OCI-LY1 (cell line): Measurements from ENCODE around the gene TTYH3.

Experiments
- CTCF ChIP-seq: fragments of 200-600 bp; sonication (generic), shearing (Covaris generic); IDR thresholded peaks from 2 replicates; pipeline ENCODE4 v1.5.1; 2017; ENCODE audit warnings: mild to moderate bottlenecking, antibody characterized with exemption, low read length, moderate library complexity, mixed read lengths
- EZH2 ChIP-seq: fragments of 200-600 bp; sonication (generic), shearing (Covaris generic); IDR thresholded peaks from 2 replicates; pipeline ENCODE4 v1.8.0; 2017; ENCODE audit warnings: borderline replicate concordance, mixed run types, mild to moderate bottlenecking, antibody characterized with exemption, low read length, moderate library complexity, mixed read lengths

GRCh38 chr7:2637066-2637471 lies 5.3 kb downstream of the TTYH3 start:
- no peak for TF ChIP-seq CTCF
- no peak for TF ChIP-seq EZH2
